GM19025 (cell line): ENCODE results near the gene EEFSEC.

Experiments
- ATAC-seq: cut with Tn5 transposase; IDR thresholded peaks from one replicate; pipeline ENCODE4 v1.9.1; 2021; ENCODE audit warnings: mild to moderate bottlenecking, low read depth, moderate library complexity; ENCODE audit not compliant: unreplicated experiment

Gene EEFSEC

GRCh38 chr3:128418900-128419299 lies 265.6 kb downstream of the EEFSEC start:
- ATAC-seq: no peak

DNA sequence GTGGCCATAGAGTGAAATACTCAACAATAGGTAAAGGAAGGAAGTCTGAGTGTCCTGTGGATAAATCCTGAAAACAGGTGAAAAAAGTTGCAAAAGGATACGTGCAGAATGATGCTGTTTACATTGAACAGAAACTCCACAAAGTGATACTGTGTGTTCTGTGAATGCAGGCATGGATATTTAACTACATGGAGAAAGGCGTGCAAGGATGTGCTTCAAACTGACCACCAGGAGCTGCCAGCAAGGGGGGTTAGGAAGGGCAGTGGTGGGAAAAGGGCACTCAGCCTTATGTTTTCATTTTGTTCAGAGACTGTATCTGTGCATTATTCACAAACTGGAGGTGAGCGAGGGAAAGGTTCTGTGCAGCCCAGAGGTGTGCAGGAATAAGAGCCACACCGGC lies 266.0 kb downstream of the EEFSEC start:
- ATAC-seq: no peak

DNA sequence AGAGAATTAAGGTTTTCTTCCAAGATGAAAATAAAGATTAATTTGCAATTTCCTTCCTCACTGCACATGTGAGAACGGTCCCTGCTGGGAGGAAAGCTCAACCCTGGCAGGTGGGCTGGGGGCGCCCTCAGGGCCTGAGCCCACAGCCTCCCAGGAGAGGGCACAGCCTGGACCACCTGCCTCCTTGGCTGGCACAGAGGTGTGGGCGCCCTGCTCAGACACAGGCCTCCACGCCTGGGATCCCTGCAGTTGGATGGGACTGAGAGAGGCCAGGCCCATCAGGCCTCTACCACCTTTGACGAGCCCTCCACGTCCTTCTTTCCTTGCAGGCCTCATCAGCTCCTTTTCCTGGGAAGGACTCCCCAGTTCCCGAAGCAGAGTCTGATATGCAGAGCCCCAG lies 267.0 kb downstream of the EEFSEC start:
- ATAC-seq: no peak

DNA sequence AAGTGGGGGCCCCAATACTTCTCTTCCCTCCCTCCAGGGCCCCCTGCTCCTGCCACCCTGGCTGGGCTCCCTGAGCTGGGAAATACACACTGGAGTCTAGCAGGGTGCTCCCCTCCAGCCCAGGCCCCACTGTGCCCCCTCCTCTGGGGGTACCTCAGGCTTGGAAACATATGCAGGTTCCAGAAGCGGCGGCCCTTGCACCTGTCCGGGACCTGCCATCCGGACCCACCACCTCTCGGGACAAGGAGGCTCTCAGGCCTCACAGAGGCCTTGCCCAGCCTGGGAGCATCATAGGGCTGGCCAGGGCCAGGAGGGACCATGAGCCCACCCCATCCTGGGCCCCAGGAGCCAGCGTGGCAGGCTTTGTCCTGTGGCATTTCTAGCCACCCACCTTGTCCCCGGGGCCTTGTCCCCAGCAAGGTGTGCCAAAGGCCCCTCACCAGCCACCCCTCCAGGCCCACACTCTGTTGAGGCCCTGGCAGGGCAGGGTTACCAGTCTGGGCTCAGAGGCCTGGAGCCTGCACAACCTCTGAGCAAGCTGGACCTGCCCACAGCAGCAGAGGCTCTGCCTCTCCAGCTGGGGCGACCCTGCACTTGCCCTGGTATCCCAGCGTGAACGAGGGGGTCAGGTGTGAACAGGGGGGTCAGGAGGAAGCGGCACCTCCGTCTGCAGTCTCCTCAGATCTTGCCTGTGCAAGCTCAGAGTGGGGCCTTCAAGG lies 267.6 kb downstream of the EEFSEC start:
- no peak for ATAC-seq

GRCh38 chr3:128421439-128421836 lies 268.2 kb downstream of the EEFSEC start:
- no peak for ATAC-seq

- ATAC-seq: no peak
These were observed 268.7 kb downstream of the EEFSEC start for GRCh38 chr3:128421966-128422365.

- no peak for ATAC-seq
These were observed 269.7 kb downstream of the EEFSEC start for GRCh38 chr3:128422762-128423524.

DNA sequence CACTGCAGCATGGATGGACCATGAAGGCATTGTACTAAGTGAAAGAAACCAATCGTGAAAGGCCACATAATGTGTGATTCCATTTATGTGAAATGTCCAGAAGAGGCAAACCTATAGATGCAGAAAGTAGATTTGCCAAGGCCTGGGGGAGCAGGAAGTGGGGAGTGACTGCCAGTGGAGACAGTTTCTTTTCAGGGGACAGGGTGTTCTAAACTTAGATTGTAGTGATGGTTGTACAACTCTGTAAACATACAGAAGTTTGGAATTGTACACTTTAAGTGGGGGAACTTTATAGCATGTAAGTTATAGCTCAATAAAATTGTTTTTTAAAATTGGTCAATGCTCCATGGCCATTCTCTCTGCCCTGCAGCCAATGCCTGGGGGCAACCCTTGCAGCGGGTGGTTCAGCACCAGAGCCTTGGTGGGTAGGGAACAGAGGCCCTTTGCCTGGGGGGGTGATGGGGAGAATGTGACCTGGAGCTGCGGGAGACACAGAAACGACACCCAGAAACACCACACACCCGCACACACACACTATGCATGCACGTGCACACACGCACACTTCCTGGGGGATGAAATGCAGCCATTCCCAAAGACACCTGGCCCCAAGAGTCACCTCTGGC lies 270.4 kb downstream of the EEFSEC start:
- ATAC-seq: no peak

DNA sequence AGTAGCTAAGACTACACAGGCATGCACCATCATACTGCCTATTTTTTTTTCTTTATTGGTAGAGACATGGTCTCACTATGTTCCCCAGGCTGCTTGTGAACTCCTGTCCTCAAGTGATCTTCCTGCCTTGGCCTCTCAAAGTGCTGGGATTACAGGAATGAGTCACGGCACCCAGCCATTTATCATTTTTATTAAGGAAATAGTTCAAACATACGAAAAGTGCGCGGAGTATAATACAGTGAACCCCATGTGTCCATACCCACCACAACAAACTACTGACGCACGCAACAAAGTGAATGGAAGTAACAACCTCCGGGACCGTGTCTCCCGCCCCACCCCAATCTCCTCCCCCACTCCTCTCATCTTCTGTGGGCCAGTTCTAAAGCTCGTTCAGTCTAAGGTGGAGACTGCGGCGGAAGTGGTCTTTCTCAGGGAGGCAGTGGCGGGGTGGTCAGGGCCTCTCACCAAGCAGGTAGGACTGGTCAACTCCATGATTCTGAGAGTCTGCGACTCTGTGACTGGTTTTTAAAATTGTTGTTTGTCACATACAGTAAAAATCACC lies 271.3 kb downstream of the EEFSEC start:
- no peak for ATAC-seq

DNA sequence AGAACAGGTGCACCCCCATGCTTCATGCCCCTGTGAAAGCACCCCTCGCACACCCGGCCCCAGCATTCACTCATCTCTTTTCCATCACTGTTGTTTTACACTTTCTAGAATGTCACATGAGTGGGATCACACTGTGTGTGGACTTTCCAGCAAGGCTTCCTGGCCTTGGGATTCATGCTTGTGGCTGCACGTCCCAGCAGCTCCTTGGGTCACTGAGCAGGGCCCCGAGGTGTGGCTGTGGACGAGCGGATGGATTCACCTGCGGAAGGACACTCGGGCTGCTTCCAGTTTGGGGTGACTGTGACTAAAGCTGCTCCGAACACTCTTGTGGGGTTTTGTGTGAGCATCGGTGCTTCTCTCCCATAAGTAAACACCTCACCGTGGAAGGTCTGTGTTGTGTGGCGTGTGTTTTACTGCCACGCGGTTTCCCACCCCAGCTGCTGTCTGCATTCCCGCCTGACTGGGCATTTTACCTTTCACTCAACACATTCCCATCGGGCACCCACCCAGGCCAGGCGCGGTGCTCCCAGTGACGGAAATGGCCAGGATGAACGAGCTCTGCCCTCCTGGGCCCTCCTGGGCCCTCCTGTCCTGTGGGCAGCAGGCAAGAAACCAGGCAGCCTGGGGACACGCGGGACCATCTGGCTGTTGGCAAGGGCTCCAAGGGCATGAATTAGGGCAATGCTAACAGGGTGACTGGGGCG lies 272.0 kb downstream of the EEFSEC start:
- no peak for ATAC-seq

GRCh38 chr3:128425846-128426127 lies 272.5 kb downstream of the EEFSEC start:
- no peak for ATAC-seq

DNA sequence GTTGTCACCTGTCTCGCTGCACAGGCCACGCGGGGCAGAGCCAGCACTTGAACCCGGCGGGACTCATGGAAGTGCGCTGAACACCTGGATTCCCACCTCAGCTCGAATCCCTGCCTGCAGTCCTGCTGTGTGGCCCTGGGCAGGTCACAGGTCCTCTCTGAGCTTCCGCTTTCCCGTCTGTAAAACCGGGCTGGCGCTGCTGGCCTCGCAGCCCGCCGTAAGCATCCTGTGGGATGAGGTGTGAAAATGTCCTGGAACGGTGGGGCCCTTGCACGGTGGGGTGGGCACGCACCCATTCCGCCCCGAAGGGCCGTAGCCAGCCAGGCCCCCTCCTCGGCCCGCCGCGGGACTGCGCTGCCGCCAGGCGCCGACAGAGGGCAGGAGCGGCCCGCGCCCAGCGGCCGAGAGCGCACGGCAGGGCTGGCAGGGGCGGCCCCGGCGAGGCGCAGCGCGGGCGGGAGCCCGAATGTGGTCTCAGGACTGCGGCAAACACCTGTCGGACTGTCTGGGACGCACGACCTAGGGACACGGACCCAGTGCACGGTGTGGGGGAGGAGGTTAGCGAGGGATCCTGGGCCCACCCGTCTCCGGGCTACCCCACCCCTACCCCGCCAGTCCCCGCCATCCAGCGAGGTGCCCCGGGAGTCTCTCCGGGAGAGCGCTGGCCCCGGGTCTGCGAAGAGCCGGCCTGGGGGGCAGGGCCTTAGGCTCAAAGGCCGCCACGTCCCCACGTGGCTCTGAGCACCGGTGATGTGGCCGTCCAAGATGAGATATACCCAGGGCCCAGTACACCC lies 273.0 kb downstream of the EEFSEC start:
- peak; percentile 77 for ATAC-seq

DNA sequence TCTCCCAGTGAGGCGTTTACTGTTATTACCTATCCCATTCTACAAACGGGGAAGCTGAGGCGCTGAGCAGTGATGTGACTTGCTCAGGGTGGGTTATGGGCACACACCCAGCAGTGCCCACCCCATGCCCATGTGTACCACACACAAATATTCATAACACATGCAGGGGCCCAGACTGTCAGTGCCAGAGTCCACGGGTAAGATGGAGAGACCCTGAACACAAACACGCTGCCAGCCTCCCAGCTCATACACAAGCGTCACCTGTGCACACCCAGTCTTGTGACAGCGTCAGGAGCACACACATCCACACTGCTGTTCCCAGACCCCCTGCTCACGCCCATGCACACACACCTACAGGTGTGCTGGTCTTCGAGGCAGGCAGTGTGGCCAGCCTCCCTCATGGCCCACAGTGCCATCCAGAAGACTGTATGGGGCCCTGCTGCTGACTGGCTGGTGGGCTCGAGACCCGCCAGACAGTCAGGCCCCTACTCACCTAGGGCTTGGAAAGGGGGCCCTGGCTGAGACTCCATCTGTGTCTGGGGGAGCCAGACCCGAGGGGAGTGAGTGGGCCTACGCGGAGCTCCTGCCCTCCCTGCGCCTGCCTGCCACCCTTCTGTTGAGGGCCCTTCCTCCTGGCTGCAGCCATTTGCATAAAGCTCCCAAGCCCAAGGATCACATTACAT lies 274.0 kb downstream of the EEFSEC start:
- ATAC-seq: no peak

DNA sequence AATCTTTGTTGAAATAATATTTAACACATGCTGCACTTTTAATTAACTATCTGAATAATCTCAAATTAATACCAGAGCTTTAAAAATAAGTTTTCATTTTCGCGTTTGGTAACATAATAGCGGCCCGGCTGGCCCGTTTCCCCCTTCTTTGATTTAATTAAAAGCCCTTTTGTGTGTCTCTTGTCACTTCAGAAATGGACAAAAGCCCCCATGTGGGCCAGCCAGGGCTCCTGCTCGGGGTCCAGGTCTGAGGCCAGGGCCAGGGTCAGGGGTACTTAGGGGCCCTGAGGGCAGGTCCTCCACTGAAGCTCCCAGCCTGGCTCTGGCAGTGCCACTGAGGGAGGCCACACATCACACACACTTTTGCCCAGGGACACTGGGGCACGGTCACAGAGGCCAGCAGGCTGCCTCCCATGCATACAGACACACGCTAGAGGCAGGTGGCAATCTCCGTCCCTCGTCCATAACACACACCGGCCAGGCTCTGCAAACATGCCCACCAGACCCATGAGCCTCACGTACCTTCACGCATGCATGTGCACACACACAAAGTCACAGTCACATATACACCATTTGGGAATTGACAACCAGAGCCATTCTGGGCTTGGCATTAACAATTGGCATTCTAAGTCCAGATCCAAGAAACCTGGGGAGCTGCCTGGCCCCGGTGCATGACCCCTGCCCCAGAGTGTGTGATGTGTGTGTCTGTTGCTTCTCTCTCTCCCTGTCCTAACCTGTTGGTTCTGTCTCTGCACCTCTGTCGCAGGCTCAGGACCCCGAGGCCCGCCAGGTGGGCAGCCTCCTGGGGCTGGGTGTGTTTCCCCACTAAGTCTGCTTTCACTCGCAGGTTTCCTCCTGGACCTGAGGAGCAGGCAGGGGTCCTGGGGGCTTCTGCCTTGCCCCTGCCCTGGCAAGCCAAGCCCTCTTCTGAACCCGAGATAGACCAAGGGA lies 274.9 kb downstream of the EEFSEC start:
- ATAC-seq: no peak

GRCh38 chr3:128429275-128429674 lies 276.0 kb downstream of the EEFSEC start:
- ATAC-seq: no peak

DNA sequence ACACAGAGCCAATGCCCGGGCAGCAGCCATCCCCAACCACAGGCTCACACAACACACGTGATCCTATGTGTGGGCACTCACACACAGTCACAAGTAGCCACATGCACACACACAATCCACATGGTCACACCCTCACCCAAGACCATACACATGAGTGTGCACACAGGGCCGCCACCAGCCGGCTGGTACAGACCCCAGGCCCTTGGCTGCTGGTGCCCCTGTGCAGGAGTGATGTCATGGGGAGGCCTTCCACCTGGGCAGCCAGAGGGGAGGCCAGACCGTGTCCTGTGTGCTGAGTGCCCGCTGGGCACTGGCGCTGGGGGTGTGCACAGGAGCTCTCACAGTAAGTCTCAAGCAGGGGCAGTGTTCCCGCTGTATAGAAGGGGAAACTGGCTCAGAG lies 276.5 kb downstream of the EEFSEC start:
- ATAC-seq: no peak

DNA sequence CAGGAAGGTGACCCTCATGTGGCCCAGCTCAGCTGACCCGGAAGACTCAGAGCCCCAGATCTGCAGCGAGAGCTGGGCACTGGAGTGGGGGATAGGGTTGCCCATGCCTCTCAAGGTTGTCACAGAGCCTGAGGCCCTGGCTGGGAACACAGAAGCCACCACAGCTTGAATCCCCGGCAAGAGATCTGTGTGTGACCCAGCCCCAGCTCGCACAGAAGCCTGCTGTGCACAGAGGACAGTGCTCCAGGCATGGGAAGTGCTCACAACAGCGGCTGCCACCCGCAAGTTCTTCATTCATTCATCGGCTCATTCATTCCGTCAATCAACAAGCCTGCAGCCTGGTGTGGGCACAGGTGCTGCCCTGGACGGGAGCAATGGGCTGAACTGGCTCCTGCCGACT lies 277.0 kb downstream of the EEFSEC start:
- no peak for ATAC-seq

DNA sequence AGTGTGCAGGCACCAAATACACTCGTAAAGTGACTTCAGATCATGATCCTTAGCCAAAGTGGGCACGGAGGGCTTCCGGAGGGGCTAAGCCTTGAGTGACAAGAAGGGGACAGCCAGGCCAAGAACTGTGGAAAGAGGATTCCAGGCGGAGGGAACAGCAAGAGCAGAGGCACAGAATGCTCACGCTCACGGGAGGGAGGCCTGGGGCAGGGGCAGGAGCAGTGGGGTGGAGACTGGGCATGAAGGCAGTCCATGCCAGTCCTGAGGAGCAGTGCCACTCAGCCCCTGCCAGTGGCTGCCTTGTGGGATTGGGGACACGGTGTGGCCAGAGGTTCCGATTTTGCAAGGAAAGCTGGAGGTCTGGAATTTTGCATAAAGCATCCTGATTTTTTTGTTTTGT lies 277.4 kb downstream of the EEFSEC start:
- no peak for ATAC-seq
